Fibroblast of pulmonary artery (primary cell): ENCODE results near the gene CDHR1.

ENCODE experiments used
- DNase-seq: peaks from one replicate; pipeline ENCODE4 v3.0.0-alpha.2; 2010; ENCODE audit warnings: low read depth
- H3K4me3 ChIP-seq: replicated peaks from 2 replicates; pipeline ENCODE4 v1.5.1; 2011; ENCODE audit warnings: low read depth, mild to moderate bottlenecking, control low read depth, low read length, moderate library complexity
- TF ChIP-seq, protein P1 (sequence below): IDR thresholded peaks from 2 replicates; pipeline ENCODE4 v1.5.1; 2011; ENCODE audit warnings: mild to moderate bottlenecking, control low read depth, low read length, inconsistent platforms; ENCODE audit errors: missing control alignments

Gene CDHR1

DNA sequence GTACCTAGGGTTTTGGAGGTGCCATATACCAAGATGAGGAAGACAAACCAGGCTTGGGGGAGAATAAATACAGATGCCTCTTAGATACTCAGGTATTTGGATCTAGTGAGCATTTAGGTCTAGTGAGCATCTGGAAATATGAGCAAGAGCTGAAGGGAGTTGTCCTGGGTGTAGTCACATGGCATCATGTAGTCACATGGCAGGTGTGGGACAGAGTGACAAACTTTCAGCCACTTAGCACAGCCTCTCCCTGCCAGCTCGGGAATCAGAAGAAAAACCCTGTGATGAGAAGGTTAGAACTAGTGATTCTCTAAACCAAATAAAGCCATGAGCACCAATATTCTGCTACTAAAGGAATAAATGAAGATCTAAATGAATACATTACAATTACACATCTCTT, 74.8 kb downstream of the CDHR1 start:
- TF ChIP-seq, protein P1, sequence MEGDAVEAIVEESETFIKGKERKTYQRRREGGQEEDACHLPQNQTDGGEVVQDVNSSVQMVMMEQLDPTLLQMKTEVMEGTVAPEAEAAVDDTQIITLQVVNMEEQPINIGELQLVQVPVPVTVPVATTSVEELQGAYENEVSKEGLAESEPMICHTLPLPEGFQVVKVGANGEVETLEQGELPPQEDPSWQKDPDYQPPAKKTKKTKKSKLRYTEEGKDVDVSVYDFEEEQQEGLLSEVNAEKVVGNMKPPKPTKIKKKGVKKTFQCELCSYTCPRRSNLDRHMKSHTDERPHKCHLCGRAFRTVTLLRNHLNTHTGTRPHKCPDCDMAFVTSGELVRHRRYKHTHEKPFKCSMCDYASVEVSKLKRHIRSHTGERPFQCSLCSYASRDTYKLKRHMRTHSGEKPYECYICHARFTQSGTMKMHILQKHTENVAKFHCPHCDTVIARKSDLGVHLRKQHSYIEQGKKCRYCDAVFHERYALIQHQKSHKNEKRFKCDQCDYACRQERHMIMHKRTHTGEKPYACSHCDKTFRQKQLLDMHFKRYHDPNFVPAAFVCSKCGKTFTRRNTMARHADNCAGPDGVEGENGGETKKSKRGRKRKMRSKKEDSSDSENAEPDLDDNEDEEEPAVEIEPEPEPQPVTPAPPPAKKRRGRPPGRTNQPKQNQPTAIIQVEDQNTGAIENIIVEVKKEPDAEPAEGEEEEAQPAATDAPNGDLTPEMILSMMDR: no peak
- DNase-seq: no peak
- no peak overlapping the region for H3K4me3 ChIP-seq
